Smooth muscle cell (in vitro differentiated cells): ENCODE data around the gene RPL5. TPM values are rescaled to one million over a fixed set of nuclear protein-coding genes. Genes with fewer than 3 reads are reported as not detected.
A peak's percentile ranks its signal among the peaks of the same experiment; 100 is the strongest.
"Not testable (repeated sequence)": the region's sequence is repeated elsewhere in the genome, so short reads cannot be mapped to it uniquely, and the experiment has no call there.

Experiments
- DNase-seq: peaks from one replicate; lab custom pipeline; 2025; ENCODE audit not compliant: unreplicated experiment; lab: John Stamatoyannopoulos, UW
- H2AFZ ChIP-seq: fragments of 200-600 bp; sonication (generic); 2 replicates; pipeline ENCODE4 v1.6.0; 2016; ENCODE audit warnings: antibody characterized with exemption, low read depth, mild to moderate bottlenecking
- H3F3A ChIP-seq: fragments of 200-600 bp; sonication (generic); 2 replicates; pipeline ENCODE4 v1.6.0; 2017; ENCODE audit warnings: antibody characterized with exemption, low read depth
- H3K27ac ChIP-seq: fragments of 200-600 bp; sonication (generic); 2 replicates; pipeline ENCODE4 v1.5.1; 2016; ENCODE audit warnings: low read depth, mild to moderate bottlenecking
- H3K27me3 ChIP-seq: fragments of 200-600 bp; sonication (generic); 2 replicates; pipeline ENCODE4 v1.6.1; 2016; ENCODE audit warnings: low read depth, mild to moderate bottlenecking
- H3K36me3 ChIP-seq: fragments of 200-600 bp; sonication (generic); 2 replicates; pipeline ENCODE4 v1.5.1; 2016; ENCODE audit warnings: low read depth
- H3K4me1 ChIP-seq: fragments of 200-600 bp; sonication (generic); 2 replicates; pipeline ENCODE4 v1.5.1; 2016; ENCODE audit warnings: low read depth
- H3K4me2 ChIP-seq: fragments of 200-600 bp; sonication (generic); 2 replicates; pipeline ENCODE4 v1.6.0; 2016; ENCODE audit warnings: mild to moderate bottlenecking
- H3K4me3 ChIP-seq: fragments of 200-600 bp; sonication (generic); 2 replicates; pipeline ENCODE4 v1.5.1; 2016; ENCODE audit warnings: mild to moderate bottlenecking
- H3K79me2 ChIP-seq: fragments of 200-600 bp; sonication (generic); 2 replicates; pipeline ENCODE4 v1.6.0; 2016; ENCODE audit warnings: low read depth, mild to moderate bottlenecking
- H3K9ac ChIP-seq: fragments of 200-600 bp; sonication (generic); 2 replicates; pipeline ENCODE4 v1.6.0; 2016; ENCODE audit warnings: low read depth
- H3K9me3 ChIP-seq: fragments of 200-600 bp; sonication (generic); replicated peaks from 2 replicates; pipeline ENCODE4 v1.5.1; 2016; ENCODE audit warnings: low read depth
- H4K20me1 ChIP-seq: fragments of 200-600 bp; sonication (generic); 2 replicates; pipeline ENCODE4 v1.6.0; 2016; ENCODE audit warnings: low read depth
- CTCF ChIP-seq: fragments of 200-600 bp; sonication (generic); IDR thresholded peaks from 2 replicates; pipeline ENCODE4 v1.5.1; 2017; ENCODE audit warnings: borderline replicate concordance, mild to moderate bottlenecking, antibody characterized with exemption; ENCODE audit not compliant: insufficient read depth, poor library complexity, severe bottlenecking
- WGBS: methylation state at CpG from one replicate; pipeline ENCODE4 v1.1.7; 2016; ENCODE audit warnings: low lambda C conversion rate; 5-methylcytosine and 5-hydroxymethylcytosine counted together
- polyA plus RNA-seq: library from polyadenylated mRNA; unstranded; fragments of >200 nt; fragmentation: Nextera tagmentation; extraction: Ambion mirVana; gene quantifications from 2 replicates; pipeline ENCODE4 v1.2.1, GENCODE V29; 2016
- total RNA-seq: library from RNA; depleted of rRNA; stranded (reverse); fragments of >200 nt; gene quantifications from 2 replicates; pipeline ENCODE4 v1.2.3, GENCODE V29; 2014

RPL5 gene
- total RNA-seq (1,043 and 1,121 TPM in 2 replicates), polyA plus RNA-seq (570 and 596 TPM in 2 replicates)

GRCh38 chr1:92831762-92832536 lies at the start of gene RPL5:
RPL5 (plus strand) TSS chr1:92832040; CDS start chr1:92832115, 75 bp downstream.
- Histone ChIP-seq H3K27ac (peak within 1 kb of the TSS; percentile 81), H3K4me3 (peak within 1 kb of the TSS; percentile 94), H3K36me3 (peaks cover 12% of the 10 kb centered on the region), H4K20me1 (peaks cover 49% of the 10 kb centered on the region), H3K9me3 (no peaks in the 10 kb centered on the region), H3F3A (peaks cover 7% of the 10 kb centered on the region), H3K79me2 (peaks cover 51% of the 10 kb centered on the region), H3K4me2 (peak within 1 kb of the TSS; percentile 82), H3K27me3 (no peaks in the 10 kb centered on the region), H3K9ac (peak within 1 kb of the TSS; percentile 97), H2AFZ (peak within 1 kb of the TSS; percentile 87), H3K4me1 (peaks cover 23% of the 10 kb centered on the region)
- DNase-seq: peak; percentile 91
- under 1% methylated on average over 57 of the region's 57 CpGs for WGBS
- TF ChIP-seq CTCF: peak; percentile 86

- H3K4me1 ChIP-seq, DNase-seq, H3K27me3 ChIP-seq, H2AFZ ChIP-seq, H3K36me3 ChIP-seq, H3K9me3 ChIP-seq, H3F3A ChIP-seq: not testable (repeated sequence)
- Histone ChIP-seq H3K27ac (peak overlapping the region; percentile 98), H3K79me2 (peaks cover 55% of the 10 kb centered on the region), H4K20me1 (peaks cover 50% of the 10 kb centered on the region), H3K4me2 (peak overlapping the region; percentile 96), H3K4me3 (peak overlapping the region; percentile 78), H3K9ac (peak overlapping the region; percentile 96)
- WGBS: 80% methylated on average over 10 of the region's 14 CpGs
These were observed 48.3 kb upstream of the RPL5 start for GRCh38 chr1:92783550-92783949.

- peaks cover 49% of the 10 kb centered on the region for H3K79me2 ChIP-seq
- H3F3A ChIP-seq: peaks cover 3% of the 10 kb centered on the region
These were observed 47.7 kb upstream of the RPL5 start for GRCh38 chr1:92784021-92784638.

More at GRCh38 chr1:92784021-92784638, 47.7 kb upstream of the RPL5 start:
- H3K4me2 ChIP-seq: peak overlapping the region; percentile 96
- H3K9ac ChIP-seq: peak overlapping the region; percentile 96
- no peak for TF ChIP-seq CTCF
- H3K27ac ChIP-seq: peak overlapping the region; percentile 98
- peaks cover 45% of the 10 kb centered on the region for H4K20me1 ChIP-seq
- H3K4me3 ChIP-seq: peak overlapping the region; percentile 78
- no peaks in the 10 kb centered on the region for H3K4me1 ChIP-seq
- no peak overlapping the region for H2AFZ ChIP-seq
- no peaks in the 10 kb centered on the region for H3K9me3 ChIP-seq
- no peak for DNase-seq
- no peaks in the 10 kb centered on the region for H3K36me3 ChIP-seq
- H3K27me3 ChIP-seq: no peaks in the 10 kb centered on the region
- WGBS: 3% methylated on average over 22 of the region's 25 CpGs
